ENCODE data around the gene ADSS1.

The ADSS1 gene

DNA sequence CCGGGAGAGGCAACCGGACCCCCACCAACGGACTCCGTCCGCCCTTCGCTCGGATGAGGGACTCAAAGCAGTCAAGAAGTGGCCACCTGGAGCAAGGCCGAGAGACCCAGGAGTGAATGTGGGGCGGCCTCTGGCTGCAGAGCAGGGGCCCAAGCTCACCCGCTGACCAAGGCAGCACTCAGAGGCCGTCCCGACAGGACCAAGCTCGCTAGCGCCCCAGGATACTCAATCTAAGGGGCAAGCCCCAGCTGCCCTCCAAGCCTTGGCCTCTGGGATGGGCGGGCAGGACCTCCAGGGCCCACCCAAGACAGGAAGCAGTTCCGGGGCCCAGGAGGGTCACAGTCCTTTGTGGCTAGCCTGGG, 70.6 kb downstream of the ADSS1 start:
- Histone ChIP-seq H3K36me3 (ENCODE audit: control insufficient read depth in 1 of 2, insufficient read depth in 2 of 2, low read depth in 1 of 2, low read length in 2 of 2) (peaks cover 22 to 35% of the 10 kb centered on the region in 2 experiments), H3K4me3 (ENCODE audit: insufficient read depth in 1 of 2, low read depth in 1 of 2, low read length in 2 of 2) (peak overlapping the region; percentile 73 to 91), H3K4ac (ENCODE audit: low read depth in 1 of 2, low read length in 2 of 2) (peak overlapping the region; percentile 63 to 83), H2BK12ac (ENCODE audit: low read length in 2 of 2) (peak overlapping the region in 1 of 2 experiments; percentile 71), H3K14ac (ENCODE audit: low read length in 2 of 2) (peak overlapping the region in 1 of 2 experiments; percentile 53), H3K18ac (ENCODE audit: low read depth in 1 of 2, low read length in 2 of 2) (peak overlapping the region; percentile 49 to 71), H3K9ac (ENCODE audit: low read length) (peak overlapping the region; percentile 91), H2BK5ac (ENCODE audit: low read depth, low read length, poor library complexity, severe bottlenecking) (no peak overlapping the region), H2AFZ (ENCODE audit: low read depth, low read length) (no peak overlapping the region), H3K27ac (ENCODE audit: low read length, poor library complexity, severe bottlenecking) (peak overlapping the region; percentile 38), H2BK15ac (ENCODE audit: low read depth, poor library complexity, severe bottlenecking) (peak overlapping the region; percentile 21), H4K8ac (ENCODE audit: low read length) (peak overlapping the region; percentile 65), H3K79me1 (replicated peaks; ENCODE audit: low read length, poor library complexity, severe bottlenecking) (peaks cover 10% of the 10 kb centered on the region), H2BK120ac (ENCODE audit: low read depth, low read length) (no peak overlapping the region), H4K91ac (ENCODE audit: low read length) (no peak overlapping the region), H3K9me3 (ENCODE audit: control insufficient read depth, low read length) (no peaks in the 10 kb centered on the region), H3K4me2 (ENCODE audit: low read length, poor library complexity, severe bottlenecking) (peak overlapping the region; percentile 85), H3K4me1 (ENCODE audit: control insufficient read depth, insufficient read depth, low read depth, low read length) (peaks cover 61% of the 10 kb centered on the region), H2AK5ac (ENCODE audit: low read length, severe bottlenecking) (no peak overlapping the region), H3K27me3 (ENCODE audit: control insufficient read depth in 1 of 2, insufficient read depth in 1 of 2, low read length in 2 of 2) (no peaks in the 10 kb centered on the region), H3K23ac (ENCODE audit: low read length in 2 of 2) (no peak overlapping the region)
- DNase-seq = peak; percentile 53
- WGBS = 3% methylated on average over 16 of the region's 16 CpGs

DNA sequence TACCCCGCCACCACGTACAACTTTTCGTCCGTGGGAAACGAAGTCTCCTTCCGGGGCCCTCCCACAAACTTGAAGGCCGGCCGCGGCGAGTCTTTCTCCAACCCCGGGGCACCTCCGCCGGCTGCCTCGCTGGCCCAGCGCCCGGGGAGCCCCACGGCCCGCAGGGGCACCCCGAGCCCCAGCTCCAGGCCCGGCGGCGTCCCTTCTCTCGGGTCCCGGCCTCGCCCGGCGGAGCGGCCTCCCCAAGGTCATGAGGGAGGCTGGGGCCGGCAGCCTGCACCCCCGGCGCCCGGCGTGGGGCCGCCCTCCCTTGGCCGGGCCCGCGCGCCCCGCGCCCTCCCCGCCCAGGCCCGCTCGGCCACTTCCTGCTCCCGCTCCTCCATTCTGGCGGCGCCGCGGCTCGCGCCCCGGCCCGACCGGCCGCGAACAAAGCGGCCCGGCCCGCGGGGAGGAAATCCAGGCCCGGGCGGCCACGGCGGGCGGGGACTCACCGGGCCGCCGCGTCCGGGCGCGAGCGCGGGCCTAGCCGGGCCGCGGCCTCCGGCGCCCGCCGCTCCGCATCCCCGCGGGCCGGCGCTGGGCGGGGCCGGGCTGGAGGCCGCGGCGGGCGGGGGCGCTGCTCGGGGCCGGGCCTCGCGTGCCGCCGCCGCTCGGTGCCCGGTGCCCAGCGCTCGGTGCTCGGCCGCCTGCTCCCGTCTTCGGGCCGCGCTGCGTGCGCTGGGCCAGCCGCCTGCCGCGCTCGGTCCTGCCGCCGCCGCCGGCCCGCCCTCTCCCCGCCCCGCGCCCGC, 71.2 kb downstream of the ADSS1 start, which contains the start of gene AKT1:
AKT1 (minus strand) TSS at position 756 of the 788 bp plus-strand sequence. CDS start 3,105 bp downstream, outside the sequence.
- WGBS = 0% methylated on average over 31 of the region's 124 CpGs
- peak within 1 kb of the TSS; percentile 61 for H2BK120ac ChIP-seq (ENCODE audit: low read depth, low read length)

DNA sequence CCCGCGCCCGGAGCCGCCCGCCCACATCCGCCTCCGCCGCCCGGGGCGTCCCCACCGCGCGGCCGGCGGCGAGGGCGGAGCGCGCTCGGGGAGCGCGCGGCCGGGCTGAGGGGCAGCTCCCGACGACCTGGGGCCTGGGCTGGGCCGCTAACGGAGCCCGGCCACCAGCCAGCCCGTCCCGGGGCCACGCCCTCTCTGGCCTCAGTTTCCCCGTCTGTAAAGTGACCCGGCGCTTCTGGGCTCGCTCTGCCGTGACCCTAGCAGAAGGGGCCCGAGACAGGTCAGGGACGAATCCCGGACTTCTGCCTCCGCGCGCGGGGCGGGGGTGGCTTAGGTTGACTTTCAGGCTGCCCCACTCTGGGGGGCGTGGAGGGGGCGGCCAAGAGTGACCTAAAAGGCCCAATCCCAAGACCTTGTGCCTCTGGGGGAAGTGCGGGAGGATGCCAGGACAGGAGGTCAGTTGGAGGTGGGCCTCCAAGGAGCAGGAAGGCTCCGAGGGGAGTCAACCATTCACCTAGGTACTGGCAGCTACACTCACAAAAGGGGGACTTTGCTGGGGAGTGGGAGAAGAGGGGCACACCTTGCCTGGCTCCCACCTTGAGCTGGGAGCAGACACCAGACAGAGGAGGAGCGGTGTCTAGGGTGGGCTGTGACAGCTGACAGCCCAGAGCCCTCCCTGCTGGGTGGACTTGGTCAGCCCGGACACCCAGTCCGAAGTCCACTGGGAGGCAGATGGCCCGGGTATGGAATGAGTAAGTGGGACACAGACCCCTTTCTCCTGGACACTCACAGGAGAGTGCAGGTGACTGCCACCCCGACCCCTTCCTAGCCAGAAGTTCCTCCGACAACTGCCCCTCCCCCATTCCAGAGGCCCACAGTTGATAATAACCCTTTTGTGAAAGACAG, 72.0 kb downstream of the ADSS1 start:
- Histone ChIP-seq H3K4ac (ENCODE audit: low read depth in 1 of 2, low read length in 2 of 2) (peak overlapping the region; percentile 28 to 95), H3K27me3 (ENCODE audit: control insufficient read depth in 1 of 2, insufficient read depth in 1 of 2, low read length in 2 of 2) (no peaks in the 10 kb centered on the region), H3K14ac (ENCODE audit: low read length in 2 of 2) (peak overlapping the region in 1 of 2 experiments; percentile 80), H3K23ac (ENCODE audit: low read length in 2 of 2) (no peak overlapping the region), H2BK12ac (ENCODE audit: low read length in 2 of 2) (peak overlapping the region; percentile 29 to 80), H2BK120ac (ENCODE audit: low read depth, low read length) (peak overlapping the region; percentile 61), H3K9ac (ENCODE audit: low read length) (peak overlapping the region; percentile 77), H4K91ac (ENCODE audit: low read length) (peak overlapping the region; percentile 44), H2AFZ (ENCODE audit: low read depth, low read length) (peak overlapping the region; percentile 29), H2BK5ac (ENCODE audit: low read depth, low read length, poor library complexity, severe bottlenecking) (no peak overlapping the region), H2AK5ac (ENCODE audit: low read length, severe bottlenecking) (peak overlapping the region; percentile 90), H3K36me3 (ENCODE audit: control insufficient read depth in 1 of 2, insufficient read depth in 2 of 2, low read depth in 1 of 2, low read length in 2 of 2) (peaks cover 10 to 21% of the 10 kb centered on the region in 2 experiments), H3K79me1 (replicated peaks; ENCODE audit: low read length, poor library complexity, severe bottlenecking) (peaks cover 7% of the 10 kb centered on the region), H2BK15ac (ENCODE audit: low read depth, poor library complexity, severe bottlenecking) (peak overlapping the region; percentile 95), H3K4me1 (ENCODE audit: control insufficient read depth, insufficient read depth, low read depth, low read length) (peaks cover 62% of the 10 kb centered on the region), H3K18ac (ENCODE audit: low read depth in 1 of 2, low read length in 2 of 2) (peak overlapping the region; percentile 74 to 90), H3K4me2 (ENCODE audit: low read length, poor library complexity, severe bottlenecking) (peak overlapping the region; percentile 83), H4K8ac (ENCODE audit: low read length) (peak overlapping the region; percentile 90), H3K27ac (ENCODE audit: low read length, poor library complexity, severe bottlenecking) (no peak overlapping the region), H3K4me3 (ENCODE audit: insufficient read depth in 1 of 2, low read depth in 1 of 2, low read length in 2 of 2) (peak overlapping the region; percentile 59 to 74), H3K9me3 (ENCODE audit: control insufficient read depth, low read length) (no peaks in the 10 kb centered on the region)
- 9% methylated on average over 53 of the region's 55 CpGs for WGBS
- DNase-seq = peak; percentile 42

More for the DNA sequence above, 71.2 kb downstream of the ADSS1 start, which contains the start of gene AKT1:
- H3K9ac ChIP-seq (ENCODE audit: low read length) = peak within 1 kb of the TSS; percentile 91
- no peaks in the 10 kb centered on the region for H3K27me3 ChIP-seq (ENCODE audit: control insufficient read depth in 1 of 2, insufficient read depth in 1 of 2, low read length in 2 of 2)
- peaks cover 10% of the 10 kb centered on the region for H3K79me1 ChIP-seq (replicated peaks; ENCODE audit: low read length, poor library complexity, severe bottlenecking)
- H3K18ac ChIP-seq (ENCODE audit: low read depth in 1 of 2, low read length in 2 of 2) = peak within 1 kb of the TSS; percentile 74 to 90
- no peak within 1 kb of the TSS for H3K23ac ChIP-seq (ENCODE audit: low read length in 2 of 2)
- peak within 1 kb of the TSS; percentile 90 for H4K8ac ChIP-seq (ENCODE audit: low read length)
- H3K4me2 ChIP-seq (ENCODE audit: low read length, poor library complexity, severe bottlenecking) = peak within 1 kb of the TSS; percentile 85
- H3K4ac ChIP-seq (ENCODE audit: low read depth in 1 of 2, low read length in 2 of 2) = peak within 1 kb of the TSS; percentile 63 to 95
- no peak for DNase-seq
- peak within 1 kb of the TSS in 1 of 2 experiments; percentile 80 for H3K14ac ChIP-seq (ENCODE audit: low read length in 2 of 2)
- no peak within 1 kb of the TSS for H2BK5ac ChIP-seq (ENCODE audit: low read depth, low read length, poor library complexity, severe bottlenecking)
- peaks cover 19 to 29% of the 10 kb centered on the region in 2 experiments for H3K36me3 ChIP-seq (ENCODE audit: control insufficient read depth in 1 of 2, insufficient read depth in 2 of 2, low read depth in 1 of 2, low read length in 2 of 2)
- H2AK5ac ChIP-seq (ENCODE audit: low read length, severe bottlenecking) = peak within 1 kb of the TSS; percentile 90
- peaks cover 64% of the 10 kb centered on the region for H3K4me1 ChIP-seq (ENCODE audit: control insufficient read depth, insufficient read depth, low read depth, low read length)
- H2BK15ac ChIP-seq (ENCODE audit: low read depth, poor library complexity, severe bottlenecking) = peak within 1 kb of the TSS; percentile 95
- H2AFZ ChIP-seq (ENCODE audit: low read depth, low read length) = peak within 1 kb of the TSS; percentile 29
- peak within 1 kb of the TSS; percentile 29 to 80 for H2BK12ac ChIP-seq (ENCODE audit: low read length in 2 of 2)
- H3K9me3 ChIP-seq (ENCODE audit: control insufficient read depth, low read length) = no peaks in the 10 kb centered on the region
- peak within 1 kb of the TSS; percentile 38 for H3K27ac ChIP-seq (ENCODE audit: low read length, poor library complexity, severe bottlenecking)
- H4K91ac ChIP-seq (ENCODE audit: low read length) = peak within 1 kb of the TSS; percentile 44
- peak within 1 kb of the TSS; percentile 73 to 91 for H3K4me3 ChIP-seq (ENCODE audit: insufficient read depth in 1 of 2, low read depth in 1 of 2, low read length in 2 of 2)

All from mesenchymal stem cell (in vitro differentiated cells and primary cell).